NCI-H2196 (cell line): Measurements from ENCODE around the gene VWA5B1.

Experiments used
- DNase-seq: peaks from one replicate; lab custom pipeline; 2025; ENCODE audit not compliant: unreplicated experiment; lab: John Stamatoyannopoulos, UW

The VWA5B1 gene

DNA sequence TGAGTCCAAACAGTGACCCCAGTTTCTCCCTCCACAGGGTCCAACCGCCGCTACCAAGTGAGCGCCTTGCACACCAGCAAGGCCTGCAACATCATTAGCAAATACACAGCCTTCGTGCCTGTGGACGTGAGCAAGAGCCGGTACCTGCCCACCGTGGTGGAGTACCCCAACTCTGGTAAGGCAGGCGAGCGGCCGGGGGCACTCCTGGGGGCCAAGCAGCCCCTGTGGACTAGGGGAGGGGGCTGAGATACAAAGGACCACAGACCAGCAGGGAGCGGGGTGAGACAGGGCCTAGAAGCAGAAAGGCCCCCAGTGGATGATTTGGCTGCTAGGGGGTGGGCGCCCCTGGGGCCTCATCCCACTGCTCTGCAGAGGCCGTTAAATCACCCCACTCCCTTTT, 54.7 kb downstream of the VWA5B1 start:
- DNase-seq = no peak

DNA sequence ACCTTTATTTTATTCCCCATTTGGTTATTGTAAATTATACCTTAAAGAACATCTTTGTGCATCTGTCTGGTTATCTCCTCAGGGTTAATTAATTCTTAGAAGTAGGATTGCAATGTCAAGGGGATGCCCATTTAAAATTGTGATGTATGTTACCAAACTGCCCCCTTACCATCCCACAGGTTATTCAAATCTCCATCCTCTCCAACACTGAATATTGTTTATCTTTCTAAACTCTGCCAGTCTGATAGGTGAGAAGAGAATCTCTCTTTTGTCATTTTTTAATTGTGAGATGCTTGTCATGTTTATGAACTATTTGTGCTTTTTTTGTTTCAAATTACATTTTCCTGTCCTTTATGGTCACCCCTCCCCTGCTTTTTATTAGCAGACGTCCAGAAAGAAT, 55.8 kb downstream of the VWA5B1 start:
- no peak for DNase-seq

DNA sequence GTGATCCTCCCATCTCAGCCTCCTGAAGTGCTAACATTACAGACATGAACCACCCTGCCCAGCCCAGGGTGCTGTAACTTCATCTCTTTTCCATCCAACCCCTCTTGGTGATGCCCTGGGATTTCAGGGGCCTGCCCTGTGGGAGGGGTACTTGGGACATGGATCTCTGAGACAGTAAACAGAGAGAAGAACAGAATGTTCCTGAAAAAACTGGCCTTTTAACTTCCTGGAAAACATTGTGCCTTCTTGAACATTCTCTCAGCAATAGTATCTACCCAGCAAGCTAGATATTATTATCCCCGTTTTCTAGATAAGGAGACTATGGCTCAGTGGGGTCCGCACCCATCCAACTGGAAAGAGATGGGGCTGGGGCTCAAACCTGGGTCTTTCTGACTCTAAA, 57.0 kb downstream of the VWA5B1 start:
- DNase-seq = no peak

DNA sequence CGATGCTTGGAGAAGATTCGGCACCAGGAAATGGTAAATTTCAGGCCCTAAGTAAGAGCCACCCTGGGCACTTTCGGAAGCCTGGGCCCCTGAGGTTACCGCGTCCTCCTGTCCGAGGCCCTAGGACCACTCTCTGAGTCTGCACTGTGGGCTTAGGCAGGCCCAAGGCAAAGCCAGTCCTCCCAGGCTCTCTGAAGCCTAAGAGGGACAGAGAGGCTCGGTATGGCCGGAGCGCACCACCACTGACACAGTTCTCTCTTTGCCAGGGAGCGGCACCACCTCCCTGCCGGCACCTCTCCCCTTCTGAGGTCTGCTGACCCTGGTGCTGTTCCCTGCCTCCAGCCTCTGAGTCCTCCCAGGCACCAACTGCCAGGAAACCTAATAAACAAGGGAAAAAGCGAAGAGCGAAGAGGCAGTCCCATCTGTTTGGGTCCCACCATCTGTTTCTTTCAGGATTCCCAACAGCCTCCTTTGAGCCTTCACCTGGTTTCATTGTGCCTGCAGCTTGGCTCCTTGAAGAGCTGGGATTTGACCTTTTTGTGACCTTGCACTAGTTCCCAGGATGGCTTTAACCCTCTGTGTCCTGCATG, 57.7 kb downstream of the VWA5B1 start:
- no peak for DNase-seq

DNA sequence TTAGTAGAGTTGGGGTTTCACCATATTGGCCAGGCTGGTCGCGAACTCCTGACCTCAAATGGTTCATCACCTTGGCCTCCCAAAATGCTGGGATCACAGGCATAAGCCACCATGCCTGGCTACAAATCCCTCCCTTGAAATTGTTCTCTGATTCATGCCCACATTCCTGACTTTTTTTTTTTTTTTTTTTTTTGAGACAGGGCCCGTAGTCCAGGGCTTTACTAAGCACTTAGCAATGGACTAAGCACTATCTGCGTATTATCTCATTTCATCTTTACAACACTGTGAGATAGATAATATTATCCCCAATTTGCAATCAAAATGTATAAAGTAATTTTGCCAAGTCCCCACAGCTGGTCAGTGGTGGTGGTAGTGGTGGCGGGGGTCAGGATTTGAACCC, 58.9 kb downstream of the VWA5B1 start:
- DNase-seq = no peak

DNA sequence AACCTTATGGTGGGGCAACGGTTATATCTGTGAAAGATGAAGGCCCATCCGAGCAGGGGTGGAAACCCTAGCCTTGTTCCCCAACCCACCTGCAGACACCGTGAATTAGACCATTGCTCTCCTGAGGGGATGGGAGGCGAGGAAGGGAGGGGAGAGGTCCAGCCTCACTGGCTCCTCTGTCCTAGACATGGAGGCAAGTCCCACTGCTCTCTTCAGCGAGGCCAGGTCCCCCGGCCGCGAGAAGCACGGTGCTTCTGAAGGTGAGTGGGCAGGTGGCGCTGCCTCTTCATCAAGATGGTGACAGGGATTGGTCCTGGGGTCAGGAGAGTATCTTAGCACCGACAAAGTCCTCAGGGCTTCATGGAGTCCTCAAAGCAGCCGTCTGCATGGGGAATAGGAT, 59.3 kb downstream of the VWA5B1 start:
- DNase-seq = no peak

DNA sequence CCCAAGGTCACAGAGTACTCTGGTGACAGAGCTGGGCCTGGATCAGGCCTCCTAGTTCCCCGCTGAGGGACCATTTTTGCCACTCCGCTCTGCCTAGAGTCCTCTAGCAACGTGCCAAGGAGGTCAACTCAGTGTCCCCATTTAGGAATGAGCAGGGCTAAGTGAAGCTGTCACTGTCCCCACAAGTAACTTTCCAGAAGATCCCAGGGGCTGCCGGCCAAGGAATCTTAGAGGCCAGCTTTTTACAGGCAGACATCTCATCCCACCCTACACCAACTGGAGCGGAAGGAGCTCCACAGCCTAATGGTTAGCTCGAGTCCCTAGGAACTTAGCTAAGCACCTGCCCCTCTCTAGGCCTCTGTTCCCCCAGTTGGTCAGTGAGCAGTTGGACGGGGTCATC, 59.7 kb downstream of the VWA5B1 start:
- no peak for DNase-seq

DNA sequence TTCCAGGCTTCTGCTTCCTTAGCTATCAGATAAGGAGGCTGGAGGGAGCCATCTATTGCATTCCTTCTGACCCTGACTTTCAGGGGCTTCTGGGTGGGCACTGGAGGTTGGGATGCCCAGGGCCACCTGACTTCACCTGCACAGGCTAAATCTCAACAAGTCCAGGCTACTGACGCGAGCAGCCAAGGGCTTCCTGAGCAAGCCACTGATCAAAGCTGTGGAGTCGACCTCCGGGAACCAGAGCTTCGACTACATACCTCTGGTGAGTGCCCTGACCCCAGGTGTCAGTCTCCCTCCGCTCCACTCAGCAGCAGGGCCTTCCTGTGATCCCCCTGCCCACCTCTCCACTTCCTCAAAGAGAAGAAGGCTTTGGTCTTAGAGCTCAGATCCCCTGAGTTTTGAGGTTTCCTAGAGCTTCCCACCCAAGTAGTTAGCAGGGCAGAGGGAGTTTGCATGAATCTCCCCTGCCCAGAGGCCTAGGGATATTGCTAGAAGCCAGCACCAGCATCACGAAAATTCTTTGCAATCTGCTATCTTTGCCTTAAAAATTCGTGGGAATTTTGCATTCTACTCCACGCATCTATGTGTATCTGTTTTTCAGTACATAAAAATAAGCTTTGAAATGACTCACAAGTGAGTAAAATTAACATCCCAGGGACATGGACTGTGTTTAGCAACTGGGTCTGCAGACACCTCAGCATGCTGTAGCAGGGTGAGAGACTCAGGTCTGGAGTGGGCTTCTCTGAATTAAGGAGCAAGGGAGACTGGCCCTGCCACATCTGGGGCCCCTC, 61.4 kb downstream of the VWA5B1 start:
- DNase-seq = no peak

DNA sequence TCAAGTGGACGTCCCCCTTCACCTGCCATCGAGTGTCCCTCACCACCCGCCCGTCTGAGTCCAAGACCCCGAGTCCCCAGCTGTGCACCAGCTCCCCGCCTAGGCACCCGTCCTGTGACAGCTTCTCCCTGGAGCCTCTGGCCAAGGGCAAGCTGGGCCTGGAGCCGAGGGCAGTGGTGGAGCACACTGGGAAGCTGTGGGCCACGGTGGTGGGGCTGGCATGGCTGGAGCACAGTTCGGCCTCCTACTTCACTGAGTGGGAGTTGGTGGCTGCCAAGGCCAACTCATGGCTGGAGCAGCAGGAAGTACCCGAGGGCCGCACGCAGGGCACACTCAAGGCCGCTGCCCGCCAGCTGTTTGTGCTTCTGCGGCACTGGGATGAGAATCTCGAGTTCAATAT, 63.2 kb downstream of the VWA5B1 start:
- no peak for DNase-seq

DNA sequence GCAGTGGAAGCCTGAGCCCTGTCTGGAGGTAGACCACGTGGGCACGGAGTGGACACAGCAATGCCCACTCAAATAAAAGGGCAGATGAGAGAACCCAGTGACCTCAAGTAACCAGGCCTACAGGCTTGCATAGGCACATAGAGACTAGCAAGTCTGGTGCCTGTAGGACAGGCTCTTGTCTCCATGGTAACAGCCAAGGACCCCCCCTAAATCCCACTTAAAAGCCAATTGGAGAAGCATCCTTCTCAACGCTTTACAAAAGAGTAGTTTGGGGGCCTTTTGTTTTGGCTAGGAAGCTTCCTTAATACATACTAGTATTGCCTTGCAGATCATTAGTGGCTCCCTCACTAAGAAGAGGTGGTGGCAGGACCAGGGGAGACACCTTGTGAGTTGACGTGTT, 63.9 kb downstream of the VWA5B1 start:
- no peak for DNase-seq

DNA sequence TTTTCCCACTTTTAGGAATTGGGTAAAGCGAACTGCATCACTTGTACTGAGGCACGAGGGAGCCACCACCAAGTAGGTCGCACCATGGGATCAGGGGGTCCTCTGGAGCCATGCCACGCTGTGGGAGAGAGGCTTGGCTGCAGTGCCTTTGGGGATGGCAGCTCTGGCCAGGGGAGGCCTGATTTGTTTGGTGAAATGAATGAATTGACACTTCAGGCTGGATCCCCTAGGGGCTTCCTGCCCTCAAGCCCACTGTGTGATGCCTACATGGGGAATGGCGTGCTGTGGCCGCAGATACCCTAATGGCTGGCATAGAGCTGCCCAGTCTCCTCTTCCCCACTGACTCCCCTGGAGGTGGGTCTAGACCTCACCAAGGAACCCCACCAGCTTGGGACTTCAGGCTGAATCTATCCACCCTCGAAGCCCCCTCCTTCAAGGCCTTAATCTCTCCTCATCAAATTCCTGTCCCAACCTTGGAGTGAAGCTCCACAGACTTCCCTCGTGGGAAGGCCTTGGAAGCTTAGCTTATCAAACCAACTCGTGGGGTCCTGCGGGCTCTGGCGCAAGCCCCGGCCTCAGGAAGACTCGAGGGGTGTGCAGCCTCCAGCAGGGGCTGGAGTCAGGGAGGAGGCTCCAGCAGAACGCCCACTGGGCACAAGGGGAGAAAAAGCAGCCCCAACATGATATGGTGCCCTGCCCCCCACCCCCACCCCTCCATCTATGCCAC, 64.6 kb downstream of the VWA5B1 start:
- DNase-seq = no peak

DNA sequence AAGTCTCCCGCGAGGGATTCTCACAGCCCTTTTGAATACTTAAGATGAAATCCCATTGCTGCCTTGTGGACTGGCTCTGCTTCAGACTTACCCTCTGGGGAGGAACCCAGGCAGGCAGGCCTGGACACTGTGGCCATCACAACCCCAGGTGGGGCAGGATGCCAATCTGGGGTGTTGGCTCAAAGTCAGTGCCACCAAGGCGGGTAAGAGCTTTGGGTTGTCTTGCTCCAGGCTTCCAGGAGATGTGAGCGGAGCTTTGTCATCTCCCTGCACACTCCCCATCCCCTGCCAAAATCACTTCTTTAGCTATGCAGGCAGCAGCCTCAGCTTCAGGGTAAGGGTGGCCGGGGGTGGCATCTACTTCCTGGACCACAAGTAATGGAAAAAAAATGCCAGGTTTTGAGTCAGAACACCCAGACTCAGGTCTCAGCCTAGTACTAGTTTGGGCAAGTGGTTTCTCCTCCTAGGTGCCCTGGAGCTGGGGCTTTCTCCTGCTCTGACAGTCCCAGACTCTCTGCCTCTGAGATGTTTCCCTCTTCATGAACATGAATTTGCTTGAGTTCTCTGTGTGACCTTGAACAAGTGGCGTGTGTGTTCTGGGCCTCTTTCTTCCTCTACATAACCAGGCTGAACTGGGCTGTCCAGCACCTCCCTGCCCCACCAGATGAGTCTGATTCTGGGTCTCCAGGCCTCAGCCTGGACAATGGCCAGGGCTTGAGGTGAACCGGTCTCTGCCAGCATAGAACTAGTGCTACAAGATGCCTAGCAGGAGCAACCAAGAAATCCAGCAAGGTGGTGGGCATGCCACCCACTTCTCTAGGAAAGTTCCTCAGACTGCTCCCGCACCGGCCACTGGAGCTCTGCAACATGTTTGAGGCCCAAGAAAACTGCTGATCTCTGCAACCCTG, 65.4 kb downstream of the VWA5B1 start:
- no peak for DNase-seq

DNA sequence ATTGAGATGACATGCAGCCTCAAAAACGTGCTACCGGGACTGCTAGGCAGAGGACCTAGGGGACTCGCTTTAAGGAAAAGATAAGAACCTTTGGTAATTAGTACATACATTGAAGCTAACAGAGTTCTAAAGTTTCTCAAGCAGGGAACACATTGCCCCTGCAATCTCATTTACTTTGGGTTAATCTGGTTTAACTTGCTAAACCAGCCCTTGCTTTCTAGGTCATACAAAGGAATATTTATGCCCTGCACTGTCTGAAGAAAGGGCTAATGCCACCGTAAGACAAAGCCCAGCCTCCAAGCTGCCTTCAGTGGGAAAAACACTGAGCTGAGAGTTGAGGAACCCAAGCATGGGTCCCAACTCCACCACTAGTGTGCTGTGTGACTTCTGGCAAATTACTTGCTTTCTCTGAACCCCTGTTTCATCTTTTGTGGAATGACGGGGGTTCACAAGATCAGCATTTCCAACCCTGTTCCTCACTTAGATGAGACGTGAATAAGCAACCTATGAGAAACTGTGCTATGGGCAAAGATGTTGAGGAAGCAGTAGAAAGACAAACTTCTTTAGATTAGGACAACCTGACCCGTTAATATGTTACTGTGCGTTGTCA, 66.3 kb downstream of the VWA5B1 start:
- no peak for DNase-seq

DNA sequence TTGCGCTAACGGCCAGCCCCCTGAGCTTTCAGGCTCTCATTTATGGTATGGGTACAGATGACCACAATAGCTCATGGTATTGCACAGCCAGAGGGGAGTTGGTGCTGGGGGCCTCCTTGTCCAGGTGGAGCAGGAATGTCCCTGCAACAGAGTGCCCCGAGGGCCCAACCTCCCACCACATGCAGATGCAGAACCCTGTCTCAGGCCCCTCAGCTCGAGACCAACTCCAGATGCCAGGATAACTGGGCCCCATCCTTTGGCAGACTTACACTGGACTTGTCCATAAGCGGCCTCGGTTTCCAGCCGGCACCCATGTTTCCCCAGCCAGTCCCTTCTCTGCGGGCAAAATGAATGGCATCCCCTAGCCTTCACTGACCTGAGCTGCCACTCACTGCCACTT, 67.1 kb downstream of the VWA5B1 start:
- DNase-seq = no peak

DNA sequence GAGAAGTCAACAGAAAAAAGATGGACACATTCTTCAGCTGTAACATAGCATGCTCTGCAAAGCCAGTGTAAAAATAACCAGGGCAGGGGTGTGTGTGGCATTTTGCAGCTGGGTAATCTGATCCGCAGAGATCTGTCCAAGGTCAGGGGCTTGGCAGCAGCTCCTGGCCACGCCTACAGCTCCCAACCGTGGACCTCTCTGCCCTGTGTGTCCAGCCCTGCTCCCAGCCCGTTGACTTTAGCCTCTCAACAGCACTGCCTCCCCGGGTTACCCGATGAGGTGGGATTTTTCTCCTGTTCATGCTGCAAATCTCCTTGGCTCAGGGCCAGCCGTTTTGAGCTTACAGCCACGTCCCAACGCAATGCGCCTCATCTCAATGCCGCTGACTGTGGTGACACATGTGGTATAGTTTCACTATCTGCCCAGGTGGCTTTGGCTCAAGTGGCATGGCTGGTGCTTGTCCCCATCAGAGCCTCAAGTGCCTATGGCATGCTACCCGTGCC, 68.1 kb downstream of the VWA5B1 start:
- peak; percentile 61 for DNase-seq

DNA sequence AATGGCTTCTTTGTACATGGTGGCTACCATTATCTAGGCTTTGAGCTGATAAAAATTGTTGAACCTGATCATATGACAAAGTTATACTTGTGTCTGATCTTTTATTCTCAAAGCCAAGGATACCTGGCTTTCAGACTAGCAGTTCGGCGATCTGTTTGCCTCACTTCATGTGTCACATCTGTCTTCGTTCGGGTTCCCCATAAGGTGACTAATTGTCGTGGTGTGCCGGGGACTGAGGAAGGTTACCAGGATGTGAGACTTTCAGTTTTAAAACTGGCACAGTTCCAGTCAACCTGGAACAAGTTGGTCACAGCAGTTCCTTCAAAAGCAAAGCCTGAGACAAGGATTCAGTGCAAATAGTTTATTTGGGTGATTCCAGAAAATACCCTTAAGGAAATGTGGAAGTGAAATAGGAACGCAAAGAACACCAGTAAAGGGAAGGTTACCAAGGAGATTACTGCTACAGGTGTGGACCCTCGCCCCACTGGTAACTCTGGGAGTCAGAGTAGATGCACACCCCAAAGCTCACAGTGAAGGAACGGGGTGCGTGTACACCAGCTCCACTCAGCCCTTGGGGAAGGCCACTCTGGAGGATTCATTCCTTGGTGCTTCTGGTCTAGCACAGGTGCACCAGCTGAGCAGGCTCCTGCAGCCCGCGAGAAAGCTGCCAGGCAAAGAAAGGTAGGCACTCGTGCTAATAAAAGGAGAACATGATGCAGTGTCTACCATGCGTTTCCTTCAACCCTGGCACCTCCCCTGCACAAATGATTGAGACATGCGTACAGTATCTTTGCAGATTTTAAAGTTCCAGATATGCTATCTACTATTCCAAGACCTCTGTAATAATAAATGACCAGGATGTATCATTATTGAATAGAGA, 69.0 kb downstream of the VWA5B1 start:
- DNase-seq = peak; percentile 29

DNA sequence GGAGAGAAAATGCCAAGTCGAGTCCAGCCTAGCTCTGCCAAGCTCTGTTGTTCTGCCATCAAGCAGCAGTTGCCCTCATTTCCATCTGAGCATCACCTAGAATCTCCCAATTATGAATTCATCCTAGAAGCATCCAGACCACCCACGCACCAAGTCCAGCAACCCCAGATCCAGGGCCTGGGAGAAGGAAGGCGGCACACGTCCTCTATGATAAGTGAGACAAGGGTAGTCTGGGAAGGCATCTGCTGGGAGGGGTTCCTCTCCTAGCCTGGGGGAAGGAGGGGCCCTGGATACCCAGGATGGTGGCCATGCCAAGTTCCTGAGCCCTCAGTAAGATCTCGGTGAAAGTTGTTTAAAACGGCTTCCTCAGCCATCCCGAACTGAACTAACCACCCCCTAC, 70.7 kb downstream of the VWA5B1 start:
- no peak for DNase-seq

DNA sequence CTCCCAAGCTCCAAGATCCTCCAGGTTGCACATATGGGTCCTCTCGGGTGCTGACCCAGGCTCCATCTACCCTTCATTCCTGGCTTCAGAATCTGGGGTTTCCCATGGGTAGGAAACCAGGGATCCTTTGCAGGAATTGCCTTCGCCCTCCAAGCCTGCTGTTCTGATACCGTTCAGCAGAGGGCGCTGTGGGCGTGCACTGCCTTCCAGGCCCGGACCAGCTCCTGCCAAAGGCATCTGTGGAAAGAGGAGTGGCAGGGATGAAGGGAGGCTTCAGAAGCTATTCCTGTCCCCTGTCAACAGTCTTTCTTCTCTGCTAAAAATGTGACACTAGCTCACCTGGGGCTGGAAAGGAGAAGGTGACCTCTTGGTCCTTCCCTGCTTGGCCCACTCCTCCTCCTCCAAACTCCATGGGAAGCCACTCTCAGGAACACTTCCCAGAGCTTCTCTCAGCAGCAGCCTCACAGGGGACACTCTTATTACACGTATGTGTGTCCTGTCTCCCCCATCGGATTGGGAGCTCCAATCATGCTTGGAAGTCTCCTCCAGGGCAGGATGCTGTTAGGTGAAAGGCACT, 71.2 kb downstream of the VWA5B1 start:
- DNase-seq = peak; percentile 75

DNA sequence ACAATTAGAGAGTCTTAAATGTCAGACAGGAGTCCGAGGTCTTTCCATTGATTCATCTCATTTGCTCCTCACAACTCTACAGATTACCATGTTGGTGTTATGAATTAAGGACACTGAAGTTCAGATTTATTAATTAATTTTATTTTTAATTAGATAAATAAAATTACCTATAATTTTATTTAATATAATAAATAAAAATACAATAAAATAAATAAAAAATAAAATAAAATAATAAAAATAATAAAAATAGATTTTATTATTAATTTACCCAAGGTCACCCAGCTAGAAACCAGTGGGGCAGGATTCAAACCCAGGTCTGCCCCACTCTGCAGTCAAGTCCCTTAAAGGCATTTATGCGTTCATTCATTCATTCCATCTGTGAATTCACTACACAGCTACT, 72.2 kb downstream of the VWA5B1 start:
- DNase-seq = no peak
